OCI-LY7 (cell line): ENCODE results near the gene TOX4. TPM values are rescaled to one million over a fixed set of nuclear protein-coding genes. Genes with fewer than 3 reads are reported as not detected.

ENCODE experiments used
- BruUV-seq: library from RNA; stranded (reverse); fragments of 400-500 nt; replicated peaks from 2 replicates; lab custom pipeline; 2021; lab: Mats Ljungman, UMichigan
- CTCF ChIA-PET: fragments of 300-600 bp; sonication (Branson Sonifier 250); formaldehyde crosslinking; loops from one replicate; lab custom pipeline; 2022; ENCODE audit warnings: antibody characterized with exemption; ENCODE audit not compliant: unreplicated experiment; lab: Charles Lee
- POLR2A ChIA-PET: fragments of 300-600 bp; sonication (Branson Sonifier 250); formaldehyde crosslinking; loops from one replicate; lab custom pipeline; 2022; ENCODE audit warnings: antibody characterized with exemption; lab: Charles Lee
- DNase-seq: peaks from one replicate; pipeline ENCODE4 v3.0.0-alpha.2; 2015; ENCODE audit warnings: low spot score
- H2AFZ ChIP-seq: fragments of 200-600 bp; sonication (generic), shearing (Covaris generic); 2 replicates; pipeline ENCODE4 v1.6.1; 2014; ENCODE audit warnings: mild to moderate bottlenecking, antibody characterized with exemption, low read length, moderate library complexity
- H3K27ac ChIP-seq: fragments of 200-600 bp; sonication (generic); 2 replicates; pipeline ENCODE4 v1.5.1; 2014; ENCODE audit warnings: mixed run types, low read depth, mild to moderate bottlenecking, moderate library complexity, low read length, inconsistent platforms; ENCODE audit not compliant: poor library complexity, severe bottlenecking
- H3K36me3 ChIP-seq: fragments of 200-600 bp; sonication (generic); 2 replicates; pipeline ENCODE4 v1.6.1; 2014; ENCODE audit warnings: mild to moderate bottlenecking, antibody characterized with exemption, low read length, moderate library complexity, mixed read lengths; ENCODE audit not compliant: insufficient read depth
- H3K4me1 ChIP-seq: fragments of 200-600 bp; sonication (generic); 2 replicates; pipeline ENCODE4 v1.5.1; 2014; ENCODE audit warnings: mild to moderate bottlenecking, low read length; ENCODE audit not compliant: insufficient read depth, poor library complexity, severe bottlenecking
- H3K4me2 ChIP-seq: fragments of 200-600 bp; sonication (generic); 2 replicates; pipeline ENCODE4 v1.6.1; 2014; ENCODE audit warnings: mild to moderate bottlenecking, low read length
- H3K4me3 ChIP-seq: fragments of 200-600 bp; sonication (generic); 2 replicates; pipeline ENCODE4 v1.5.1; 2014; ENCODE audit warnings: mild to moderate bottlenecking, low read depth, low read length; ENCODE audit not compliant: poor library complexity, severe bottlenecking
- H3K79me2 ChIP-seq: fragments of 200-600 bp; sonication (generic); 2 replicates; pipeline ENCODE4 v1.6.1; 2016; ENCODE audit warnings: low read depth, mild to moderate bottlenecking, low read length, moderate library complexity, mixed read lengths; ENCODE audit not compliant: insufficient read depth
- H3K9me2 ChIP-seq: fragments of 200-600 bp; sonication (generic); 2 replicates; pipeline ENCODE4 v1.6.1; 2016; ENCODE audit warnings: mild to moderate bottlenecking, low read length, mixed read lengths; ENCODE audit not compliant: insufficient read depth
- H3K9me3 ChIP-seq: fragments of 200-600 bp; sonication (generic); 2 replicates; pipeline ENCODE4 v1.6.1; 2014; ENCODE audit warnings: mild to moderate bottlenecking, mixed run types, low read length, mixed read lengths
- H4K20me1 ChIP-seq: fragments of 200-600 bp; sonication (generic); 2 replicates; pipeline ENCODE4 v1.6.1; 2014; ENCODE audit warnings: mild to moderate bottlenecking, antibody characterized with exemption, low read length, moderate library complexity, mixed read lengths; ENCODE audit not compliant: insufficient read depth
- CTCF ChIP-seq: fragments of 200-600 bp; sonication (generic); conservative IDR thresholded peaks from 2 replicates; pipeline ENCODE4 v1.5.1; 2014; ENCODE audit warnings: mild to moderate bottlenecking, antibody characterized with exemption, low read length, moderate library complexity, mixed read lengths
- EZH2phosphoT487 ChIP-seq: fragments of 200-600 bp; sonication (generic); IDR thresholded peaks from 2 replicates; pipeline ENCODE4 v1.6.1; 2018; ENCODE audit warnings: low read depth, borderline replicate concordance, mild to moderate bottlenecking, mixed run types, antibody characterized with exemption, low read length, moderate library complexity, mixed read lengths
- intact Hi-C: fragments of 100-400 bp; cut with micrococcal nuclease; formaldehyde crosslinking; loops from one replicate; pipeline ENCODE4 v1.10.0; 2022; ENCODE audit not compliant: unreplicated experiment
- total RNA-seq, 2 experiments: library from RNA; depleted of rRNA in 1 of 2; stranded (reverse); fragments of >200 nt in 1 of 2; shearing (Covaris generic) in 1 of 2; gene quantifications; 2 replicates each; pipeline ENCODE4 v1.2.3, GENCODE V29; 2014 to 2022

TOX4 gene
- total RNA-seq, 2 experiments from 2014 or later = 26.1 to 65.4 TPM

GRCh38 chr14:21449899-21450216 is 27.1 kb upstream of the TOX4 start:
- H3K27ac ChIP-seq = no peak overlapping the region
- POLR2A ChIA-PET = interaction anchor here (1.1 kb wide), 1 partner anchor 13 kb away, joined by 5 read pairs; no protein-coding TSS in a partner anchor
- peaks cover 92% of the 10 kb centered on the region for H3K79me2 ChIP-seq
- no peak overlapping the region for H3K4me3 ChIP-seq
- no peak overlapping the region for H3K4me2 ChIP-seq
- no peak for TF ChIP-seq CTCF
- no peak for TF ChIP-seq EZH2phosphoT487
- peaks cover 14% of the 10 kb centered on the region; the same call in 1 of the 2 replicates for H4K20me1 ChIP-seq
- intact Hi-C loops = no loop called here
- peaks cover 22% of the 10 kb centered on the region for H3K4me1 ChIP-seq
- H2AFZ ChIP-seq = no peak overlapping the region
- no peaks in the 10 kb centered on the region for H3K9me3 ChIP-seq
- no TSS peak for BruUV-seq
- no peaks in the 10 kb centered on the region for H3K9me2 ChIP-seq
- H3K36me3 ChIP-seq = peaks cover 53% of the 10 kb centered on the region
- no peak for DNase-seq
- CTCF ChIA-PET = no interaction called here

DNA sequence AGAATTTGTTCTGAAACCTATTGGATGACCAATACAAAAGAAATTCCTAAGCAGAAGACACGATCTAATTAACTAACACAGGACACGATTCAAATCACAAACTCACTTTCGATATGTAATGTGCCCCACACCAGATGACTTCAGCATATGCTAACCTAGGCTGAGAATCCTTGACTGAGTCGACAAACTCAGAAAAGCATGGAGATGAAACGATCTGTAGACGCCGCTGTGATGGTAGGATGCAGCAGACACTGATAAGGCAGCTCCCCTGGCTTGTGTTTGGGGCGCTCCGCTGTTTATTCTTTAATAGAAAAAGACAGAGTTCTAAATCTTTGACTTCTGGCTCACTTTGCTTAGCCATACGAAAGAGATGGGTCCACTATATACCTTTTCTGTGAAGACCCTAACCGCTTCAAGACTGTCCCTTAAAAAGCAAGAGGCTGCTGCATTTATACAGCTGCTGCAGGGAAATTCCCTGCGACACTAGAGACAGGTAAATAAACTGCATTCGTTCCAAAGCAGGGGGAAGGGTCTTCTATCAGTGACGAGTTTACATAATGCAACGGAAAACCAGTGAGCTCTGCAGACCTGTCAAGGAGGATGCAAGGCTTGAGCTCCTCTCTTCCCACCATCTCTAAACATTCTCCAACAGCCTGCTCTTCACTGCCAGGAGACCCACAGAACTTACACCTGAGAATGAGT is 22.0 kb upstream of the TOX4 start:
- Histone ChIP-seq H3K27ac (peak overlapping the region; percentile 73), H3K36me3 (peaks cover 42% of the 10 kb centered on the region), H3K4me3 (peak overlapping the region; percentile 91), H3K4me2 (peak overlapping the region; percentile 88), H3K79me2 (peaks cover 57% of the 10 kb centered on the region), H2AFZ (0 out of 2 replicates have a peak overlapping the region, but pooled peaks have one; percentile 70), H3K9me3 (no peaks in the 10 kb centered on the region), H3K4me1 (peaks cover 23% of the 10 kb centered on the region), H3K9me2 (no peaks in the 10 kb centered on the region), H4K20me1 (peaks cover 17% of the 10 kb centered on the region; the same call in 1 of the 2 replicates)
- CTCF ChIA-PET = interaction anchor here (0.6 to 1.7 kb wide), 3 partner anchors 10 to 146 kb away, joined by 3 to 5 read pairs (median 3); no protein-coding TSS in a partner anchor
- intact Hi-C loops = no loop called here
- DNase-seq = peak; percentile 36
- POLR2A ChIA-PET = interaction anchor here (0.9 to 4.1 kb wide), 7 partner anchors 8 to 185 kb away, joined by 3 to 35 read pairs (median 6); partner anchors contain the start of genes RAB2B, SALL2 and TOX4
- TF ChIP-seq EZH2phosphoT487 (no peak), CTCF (no peak)
- TSS peak; percentile 63 for BruUV-seq

DNA sequence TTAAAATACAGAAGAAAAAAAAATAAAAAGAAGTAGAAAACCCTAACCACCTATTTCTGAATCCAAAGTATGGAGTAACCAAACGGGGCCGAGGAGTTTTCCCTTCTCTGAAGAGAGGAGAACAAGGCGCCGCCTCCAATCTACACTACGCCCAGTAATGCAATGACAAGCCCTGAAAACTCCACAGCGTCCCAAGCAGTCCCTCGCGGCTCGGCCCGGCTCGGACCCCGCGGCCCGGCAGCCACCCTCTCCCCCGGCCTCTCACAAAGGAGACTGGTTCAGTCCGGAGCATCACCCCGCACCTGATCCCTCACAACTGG is 21.4 kb upstream of the TOX4 start:
- no peak for TF ChIP-seq CTCF
- no peak for TF ChIP-seq EZH2phosphoT487
- CTCF ChIA-PET = interaction anchor here (0.6 to 1.7 kb wide), 6 partner anchors 11 to 352 kb away, joined by 3 to 5 read pairs (median 4); no protein-coding TSS in a partner anchor
- Histone ChIP-seq H2AFZ (peak overlapping the region; percentile 70; the same call in 1 of the 2 replicates), H3K4me3 (peak overlapping the region; percentile 91), H3K9me2 (no peaks in the 10 kb centered on the region), H3K36me3 (peaks cover 38% of the 10 kb centered on the region), H4K20me1 (peaks cover 12% of the 10 kb centered on the region; the same call in 1 of the 2 replicates), H3K9me3 (no peaks in the 10 kb centered on the region), H3K4me2 (peak overlapping the region; percentile 88), H3K79me2 (peaks cover 52% of the 10 kb centered on the region), H3K27ac (peak overlapping the region; percentile 73), H3K4me1 (peaks cover 18% of the 10 kb centered on the region)
- POLR2A ChIA-PET = interaction anchor here (0.9 to 4.1 kb wide), 11 partner anchors 9 to 186 kb away, joined by 3 to 35 read pairs (median 4); partner anchors contain the start of genes RAB2B, SALL2 and TOX4
- BruUV-seq = no TSS peak
- intact Hi-C loops = no loop called here
- no peak for DNase-seq
